Purkinje cell (primary cell): ENCODE results near the gene UGP2. TPM values are rescaled to one million over a fixed set of nuclear protein-coding genes. Genes with fewer than 3 reads are reported as not detected.

Source experiments
- polyA plus RNA-seq: library from polyadenylated mRNA; unstranded; fragments of >200 nt; fragmentation: Nextera tagmentation; gene quantifications from 2 replicates; pipeline ENCODE4 v1.2.1, GENCODE V29; 2014

The UGP2 gene
- polyA plus RNA-seq, result 151 and 154 TPM in 2 replicates

GRCh38 chr2:63841254-63842022 is at the start of gene UGP2:
TSS of gene UGP2 (plus strand) at chr2:63841896. CDS start at chr2:63842186, 290 bp downstream.

Other genes starting within 250 kb of the UGP2 start
- 4.5 and 4.7 TPM in 2 replicates for gene VPS54, start 177.5 kb downstream of the UGP2 start, polyA plus RNA-seq